Stimulated activated CD8-positive, alpha-beta memory T cell treated with anti-CD3 and anti-CD28 coated beads, Interleukin-7, amount 100 ng/mL, for 4 hours (primary cell): ENCODE data around the gene RTN3.
A peak's percentile ranks its signal among the peaks of the same experiment; 100 is the strongest.
"Not testable (repeated sequence)": the region's sequence is repeated elsewhere in the genome, so short reads cannot be mapped to it uniquely, and the experiment has no call there.

ENCODE experiments used
- DNase-seq, 2 donors: peaks; one replicate each; pipeline ENCODE4 v3.0.0-alpha.2; 2020; ENCODE audit warnings: low read depth in 2 of 2

RTN3 gene, protein sequence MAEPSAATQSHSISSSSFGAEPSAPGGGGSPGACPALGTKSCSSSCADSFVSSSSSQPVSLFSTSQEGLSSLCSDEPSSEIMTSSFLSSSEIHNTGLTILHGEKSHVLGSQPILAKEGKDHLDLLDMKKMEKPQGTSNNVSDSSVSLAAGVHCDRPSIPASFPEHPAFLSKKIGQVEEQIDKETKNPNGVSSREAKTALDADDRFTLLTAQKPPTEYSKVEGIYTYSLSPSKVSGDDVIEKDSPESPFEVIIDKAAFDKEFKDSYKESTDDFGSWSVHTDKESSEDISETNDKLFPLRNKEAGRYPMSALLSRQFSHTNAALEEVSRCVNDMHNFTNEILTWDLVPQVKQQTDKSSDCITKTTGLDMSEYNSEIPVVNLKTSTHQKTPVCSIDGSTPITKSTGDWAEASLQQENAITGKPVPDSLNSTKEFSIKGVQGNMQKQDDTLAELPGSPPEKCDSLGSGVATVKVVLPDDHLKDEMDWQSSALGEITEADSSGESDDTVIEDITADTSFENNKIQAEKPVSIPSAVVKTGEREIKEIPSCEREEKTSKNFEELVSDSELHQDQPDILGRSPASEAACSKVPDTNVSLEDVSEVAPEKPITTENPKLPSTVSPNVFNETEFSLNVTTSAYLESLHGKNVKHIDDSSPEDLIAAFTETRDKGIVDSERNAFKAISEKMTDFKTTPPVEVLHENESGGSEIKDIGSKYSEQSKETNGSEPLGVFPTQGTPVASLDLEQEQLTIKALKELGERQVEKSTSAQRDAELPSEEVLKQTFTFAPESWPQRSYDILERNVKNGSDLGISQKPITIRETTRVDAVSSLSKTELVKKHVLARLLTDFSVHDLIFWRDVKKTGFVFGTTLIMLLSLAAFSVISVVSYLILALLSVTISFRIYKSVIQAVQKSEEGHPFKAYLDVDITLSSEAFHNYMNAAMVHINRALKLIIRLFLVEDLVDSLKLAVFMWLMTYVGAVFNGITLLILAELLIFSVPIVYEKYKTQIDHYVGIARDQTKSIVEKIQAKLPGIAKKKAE

DNA sequence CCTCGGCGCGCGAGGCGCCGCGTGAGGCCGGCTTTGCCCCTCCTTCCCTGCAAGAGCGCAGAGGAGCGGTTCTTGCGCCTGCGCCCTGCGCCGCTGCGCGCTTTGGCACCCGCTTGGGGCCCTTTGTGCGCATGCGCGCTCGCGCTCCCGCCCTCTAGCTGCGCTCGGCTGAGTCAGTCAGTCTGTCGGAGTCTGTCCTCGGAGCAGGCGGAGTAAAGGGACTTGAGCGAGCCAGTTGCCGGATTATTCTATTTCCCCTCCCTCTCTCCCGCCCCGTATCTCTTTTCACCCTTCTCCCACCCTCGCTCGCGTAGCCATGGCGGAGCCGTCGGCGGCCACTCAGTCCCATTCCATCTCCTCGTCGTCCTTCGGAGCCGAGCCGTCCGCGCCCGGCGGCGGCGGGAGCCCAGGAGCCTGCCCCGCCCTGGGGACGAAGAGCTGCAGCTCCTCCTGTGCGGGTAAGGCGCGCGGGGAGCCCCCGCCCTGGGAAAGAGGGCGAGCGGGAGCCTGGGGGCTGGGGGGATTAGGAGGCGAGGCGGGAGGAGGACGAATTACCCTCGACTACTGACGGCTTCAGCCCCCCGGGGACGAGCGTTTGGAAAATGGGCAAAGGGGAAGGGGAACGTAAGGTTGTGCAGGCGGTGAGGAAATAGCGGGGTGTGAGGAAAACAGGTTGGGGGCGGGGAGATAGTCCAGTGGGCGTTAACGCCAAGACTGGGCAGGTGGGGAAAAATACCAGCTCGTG, at the start of gene RTN3:
Gene RTN3 (plus strand): TSS at position 180 of the 745 bp plus-strand sequence. CDS start 137 bp downstream, at position 317.
- DNase-seq = peak; percentile 95 to 98

DNA sequence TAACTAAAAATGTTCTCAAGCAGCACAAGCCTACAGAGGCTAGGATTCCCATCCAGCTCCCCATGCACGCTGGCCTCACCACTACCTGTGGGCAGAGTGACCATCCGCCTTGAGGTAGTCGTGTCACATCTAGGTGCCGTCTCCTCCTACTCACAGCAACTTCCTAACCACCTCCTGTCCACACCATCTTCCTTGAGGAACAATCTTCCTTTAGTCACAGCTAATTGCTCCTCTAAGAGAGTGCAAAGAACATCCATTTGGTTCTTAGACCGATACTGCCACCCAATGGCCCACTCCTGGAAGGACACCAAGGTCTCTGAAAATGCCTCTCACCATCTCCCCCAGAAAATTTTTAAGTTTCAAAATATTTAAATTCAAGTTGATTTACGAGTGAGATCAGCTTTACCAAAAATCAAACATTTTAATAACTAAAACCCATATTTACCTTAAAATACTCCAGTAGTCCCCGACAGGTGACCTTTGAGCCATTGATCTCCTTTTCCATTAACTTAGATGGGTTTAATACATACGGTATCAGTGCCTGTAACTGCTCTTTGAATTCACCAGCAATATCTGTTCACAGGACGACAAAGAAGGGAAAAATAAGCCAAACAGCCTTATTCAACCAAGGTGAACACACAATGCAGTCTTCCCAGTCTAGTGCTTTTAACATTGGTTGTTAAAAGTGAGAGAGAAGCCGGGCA, 45.4 kb upstream of the RTN3 start:
- DNase-seq = peak; percentile 36 to 55

DNA sequence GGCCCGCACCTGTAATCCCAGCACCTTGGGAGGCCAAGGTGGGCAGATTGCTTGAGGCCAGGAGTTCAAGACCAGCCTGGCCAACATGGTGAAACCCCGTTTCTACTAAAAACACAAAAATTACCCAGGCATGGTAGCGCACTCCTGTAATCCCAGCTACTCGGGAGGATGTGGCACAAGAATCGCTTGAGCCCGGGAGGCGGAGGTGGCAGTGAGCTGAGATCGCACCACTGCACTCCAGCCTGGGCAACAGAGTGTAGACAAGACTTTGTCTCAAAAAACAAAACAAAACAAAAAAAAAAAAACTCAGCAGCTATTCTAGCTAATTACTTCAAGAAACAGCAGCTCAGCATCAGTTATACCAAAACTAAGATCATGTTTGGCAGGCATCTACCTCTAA, 42.9 kb upstream of the RTN3 start:
- DNase-seq = not testable (repeated sequence)

DNA sequence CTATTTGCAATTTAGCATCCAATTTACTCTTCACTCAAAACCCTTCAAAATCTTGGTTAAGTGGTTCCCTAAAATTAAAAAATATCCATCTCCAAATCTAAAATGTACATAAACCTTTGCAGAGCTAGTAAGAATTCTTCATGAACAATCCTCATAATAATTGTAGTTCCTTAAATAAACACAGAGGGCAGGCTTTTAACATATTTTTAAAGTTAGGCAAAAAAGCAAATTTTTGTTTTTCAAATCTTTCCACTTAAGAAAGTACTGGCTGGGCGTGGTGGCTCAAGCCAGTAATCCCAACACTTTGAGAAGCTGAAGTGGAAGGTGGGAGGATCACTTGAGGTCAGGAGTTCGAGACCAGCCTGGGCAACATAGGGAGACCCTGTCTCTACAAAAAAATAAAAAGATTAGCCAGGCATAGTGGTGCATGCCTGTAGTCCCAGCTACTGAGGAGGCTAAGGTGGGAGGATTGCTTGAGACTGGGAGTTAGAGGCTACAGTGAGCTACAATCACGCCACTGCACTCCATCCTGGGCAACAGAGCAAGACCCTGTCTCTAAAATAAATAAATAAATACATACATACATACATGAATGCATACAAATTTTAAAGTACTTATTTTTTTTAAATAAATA, 42.0 kb upstream of the RTN3 start:
- DNase-seq = no peak

DNA sequence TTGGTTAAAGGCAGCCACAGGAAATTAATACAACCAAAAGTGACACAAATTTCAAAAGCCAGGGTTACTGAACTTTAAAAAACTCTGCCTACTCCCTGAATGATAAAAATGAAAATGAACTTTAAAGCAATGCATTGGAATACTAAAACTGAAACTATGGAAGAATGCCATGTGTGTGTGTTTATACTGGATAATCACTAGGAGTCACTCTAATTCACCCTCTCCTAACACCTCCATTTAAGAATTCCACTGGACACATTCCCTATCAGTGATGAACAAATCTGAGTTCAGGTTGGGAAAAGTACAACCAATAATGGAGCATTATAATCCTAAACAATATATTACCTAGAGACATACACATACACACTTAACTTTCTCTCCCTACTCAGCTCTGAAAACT, 39.6 kb upstream of the RTN3 start:
- DNase-seq = no peak

DNA sequence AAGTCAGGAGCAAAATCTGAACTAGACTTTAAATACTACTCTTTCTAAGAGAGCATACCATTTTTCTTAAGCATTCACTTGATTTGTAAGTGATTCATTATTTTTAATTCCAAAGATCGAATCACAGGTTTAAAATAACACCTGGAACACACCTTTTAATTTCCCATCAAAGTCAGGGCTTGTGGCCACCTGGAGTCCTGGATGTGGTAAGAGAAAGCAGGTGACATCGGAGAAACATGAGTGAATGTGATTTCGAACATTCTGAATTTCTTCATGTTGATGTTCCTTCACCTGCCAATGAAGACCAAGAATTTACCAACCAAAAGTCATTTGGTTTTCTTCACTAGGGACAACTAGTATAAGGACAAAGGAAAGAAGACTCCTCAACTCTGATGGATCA, 38.1 kb upstream of the RTN3 start:
- DNase-seq = no peak

DNA sequence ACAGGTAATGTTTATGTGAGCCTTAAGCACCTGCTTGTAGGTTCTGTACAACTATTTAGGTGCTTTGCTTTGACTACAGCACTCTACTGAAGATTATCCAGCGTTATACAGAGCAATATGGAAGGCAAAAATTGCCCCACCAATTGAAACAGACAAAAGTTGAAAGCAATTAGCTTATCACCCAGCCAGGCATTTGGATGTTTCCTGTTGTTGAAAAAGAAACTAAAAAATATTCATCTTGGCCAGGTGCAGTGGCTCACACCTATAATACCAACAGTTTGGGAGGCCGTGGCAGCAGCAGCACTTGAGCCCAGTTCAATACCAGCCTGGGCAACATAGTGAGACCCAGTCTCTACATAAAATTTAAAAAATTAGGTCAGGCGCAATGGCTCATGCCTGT, 28.6 kb upstream of the RTN3 start:
- DNase-seq = no peak

DNA sequence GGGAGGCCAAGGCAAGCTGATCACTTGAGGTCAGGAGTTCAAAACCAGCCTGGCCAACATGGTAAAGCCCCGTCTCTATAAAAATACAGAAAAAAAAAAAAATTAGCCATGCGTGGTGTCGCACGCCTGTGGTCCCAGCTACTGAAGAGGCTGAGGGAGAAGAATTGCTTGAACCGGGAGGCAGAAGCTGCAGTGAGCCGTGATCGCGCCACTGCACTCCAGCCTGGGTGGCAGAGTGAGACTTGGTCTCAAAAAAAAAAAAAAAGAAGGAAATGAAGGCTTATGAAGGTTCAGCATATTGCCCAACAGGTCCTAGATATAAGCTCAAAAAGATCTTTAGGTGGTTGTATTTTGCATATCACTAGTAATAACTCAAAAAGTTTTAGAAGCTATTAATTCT, 20.3 kb upstream of the RTN3 start:
- DNase-seq = no peak

DNA sequence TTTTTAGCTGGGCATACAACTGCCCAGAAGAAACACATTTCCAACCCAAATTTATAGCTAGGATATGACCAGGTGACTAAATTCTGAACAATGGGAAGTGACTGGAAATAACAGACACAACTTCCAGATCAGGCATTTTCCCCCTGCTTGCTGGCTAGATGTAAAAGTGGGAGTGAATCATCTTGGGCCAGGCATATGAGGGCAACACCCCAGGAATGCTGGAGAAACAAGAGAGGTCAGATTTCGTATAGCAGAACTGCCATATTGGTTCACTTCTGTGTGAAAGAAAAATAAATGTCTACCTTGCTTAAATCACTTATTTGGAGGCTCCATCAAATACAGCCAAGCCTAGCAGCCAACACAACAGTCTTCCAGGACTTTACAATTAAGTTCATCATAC, 17.5 kb upstream of the RTN3 start:
- DNase-seq = no peak

DNA sequence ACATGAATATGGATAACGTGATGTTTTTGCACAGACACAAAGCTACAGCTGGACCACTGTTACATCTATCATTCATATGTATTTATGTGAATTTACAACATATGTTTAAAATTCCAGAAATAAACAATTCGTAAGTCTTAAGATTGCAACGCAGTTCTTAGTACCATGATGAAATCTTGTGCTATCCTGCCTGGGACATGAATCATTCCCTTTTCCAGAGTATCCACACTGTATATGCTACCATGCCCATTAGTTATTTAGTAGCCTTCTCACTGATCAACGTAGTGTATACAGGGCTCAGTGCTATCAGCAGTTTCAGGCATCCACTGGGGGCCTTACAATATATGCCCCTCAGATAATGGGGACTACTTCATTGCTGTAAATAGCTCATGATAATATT, 14.4 kb upstream of the RTN3 start:
- DNase-seq = no peak

DNA sequence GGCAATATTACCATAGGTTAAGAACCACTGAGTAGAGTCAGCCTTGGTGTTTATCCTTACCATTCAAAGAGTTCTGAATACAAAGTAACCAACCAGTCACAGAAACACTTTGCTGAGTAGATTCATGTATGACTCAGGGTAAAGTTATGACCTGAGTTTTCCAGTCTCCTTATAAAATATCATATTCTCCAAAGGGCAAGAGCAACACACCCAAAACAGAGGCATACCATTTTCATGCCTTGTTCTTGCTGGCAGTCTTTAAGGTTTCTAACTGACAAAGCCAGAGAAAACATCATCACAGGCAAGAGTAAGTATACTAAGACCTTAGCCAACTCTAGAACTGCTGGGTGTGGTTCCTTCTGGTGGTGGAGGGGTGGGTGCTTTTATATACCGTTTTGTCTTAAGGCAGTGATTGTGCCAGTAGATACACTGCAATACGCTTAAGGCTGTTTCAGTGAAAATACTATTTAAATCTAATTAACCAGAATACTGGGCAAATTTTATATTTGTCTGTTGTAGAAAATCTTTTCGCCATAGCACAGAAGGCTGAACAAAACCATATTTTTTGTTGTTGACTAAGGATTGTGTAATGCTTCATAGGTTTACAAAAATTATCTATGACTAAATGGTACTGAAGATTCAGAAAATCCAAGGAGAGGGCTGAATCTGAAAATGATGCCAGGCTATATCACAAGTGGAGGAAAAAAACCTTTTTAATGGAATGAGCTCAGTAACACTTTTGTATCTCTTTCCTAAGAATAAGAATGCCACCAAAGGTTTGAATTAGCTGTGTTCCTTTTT, 13.1 kb upstream of the RTN3 start:
- no peak for DNase-seq

DNA sequence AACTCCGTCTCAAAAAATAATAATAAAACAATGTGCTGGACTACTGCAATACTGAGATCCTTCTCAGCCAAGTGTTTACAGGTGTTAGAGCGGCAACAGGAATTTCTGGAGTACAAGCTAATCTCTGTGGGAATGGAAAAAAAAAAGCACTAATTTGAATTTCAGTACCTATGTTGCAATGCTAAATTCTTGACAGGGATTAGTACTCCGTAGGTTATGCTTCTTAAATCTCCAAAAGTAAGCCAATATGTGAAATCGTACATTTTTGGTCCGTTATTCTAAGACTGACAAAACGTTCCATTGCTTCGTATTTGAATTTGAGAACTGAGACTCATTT, 11.2 kb upstream of the RTN3 start:
- DNase-seq = no peak

DNA sequence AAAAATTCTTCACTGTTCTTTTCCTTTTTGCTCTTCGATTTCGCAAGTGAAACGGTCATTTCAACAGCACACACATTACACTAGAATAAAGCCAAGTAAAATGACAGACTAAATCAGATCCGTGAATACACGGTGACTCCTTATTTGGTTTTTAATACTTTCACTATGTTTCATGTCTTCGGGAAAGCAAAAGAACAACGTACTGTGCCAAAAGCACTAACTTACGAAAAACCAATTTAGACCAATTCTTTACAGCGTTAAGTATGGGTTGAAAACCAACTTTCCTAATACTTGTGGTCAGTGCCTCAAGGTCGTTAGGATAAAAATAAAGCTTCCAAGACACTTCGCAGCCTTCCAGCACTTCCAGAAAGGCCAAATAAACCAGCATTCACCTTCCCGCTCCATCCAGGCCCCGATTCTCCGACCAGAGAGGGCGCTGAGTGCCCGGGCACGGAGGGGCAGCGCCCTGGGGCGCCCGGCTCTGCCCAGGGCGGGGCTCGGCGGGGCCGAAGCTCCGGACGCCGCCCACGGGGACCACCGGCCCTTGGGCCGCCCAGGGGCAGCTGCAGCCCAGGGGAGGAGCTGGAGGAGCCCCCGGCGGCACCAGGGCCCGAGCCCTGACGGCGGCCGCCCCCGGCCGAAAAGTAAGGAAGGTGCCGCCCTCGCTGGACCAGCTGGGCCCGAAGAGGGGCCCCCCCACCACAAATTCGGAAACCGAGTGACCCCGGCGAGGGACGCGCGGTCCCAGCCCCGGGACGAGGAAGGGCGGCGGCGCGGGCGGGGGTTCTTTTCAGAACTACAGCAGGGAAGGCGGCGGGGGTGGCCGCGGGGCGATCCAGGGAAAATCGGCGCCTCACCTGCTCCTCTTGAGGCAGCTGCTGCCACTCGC, 10.6 kb upstream of the RTN3 start:
- DNase-seq = peak; percentile 5 to 12

DNA sequence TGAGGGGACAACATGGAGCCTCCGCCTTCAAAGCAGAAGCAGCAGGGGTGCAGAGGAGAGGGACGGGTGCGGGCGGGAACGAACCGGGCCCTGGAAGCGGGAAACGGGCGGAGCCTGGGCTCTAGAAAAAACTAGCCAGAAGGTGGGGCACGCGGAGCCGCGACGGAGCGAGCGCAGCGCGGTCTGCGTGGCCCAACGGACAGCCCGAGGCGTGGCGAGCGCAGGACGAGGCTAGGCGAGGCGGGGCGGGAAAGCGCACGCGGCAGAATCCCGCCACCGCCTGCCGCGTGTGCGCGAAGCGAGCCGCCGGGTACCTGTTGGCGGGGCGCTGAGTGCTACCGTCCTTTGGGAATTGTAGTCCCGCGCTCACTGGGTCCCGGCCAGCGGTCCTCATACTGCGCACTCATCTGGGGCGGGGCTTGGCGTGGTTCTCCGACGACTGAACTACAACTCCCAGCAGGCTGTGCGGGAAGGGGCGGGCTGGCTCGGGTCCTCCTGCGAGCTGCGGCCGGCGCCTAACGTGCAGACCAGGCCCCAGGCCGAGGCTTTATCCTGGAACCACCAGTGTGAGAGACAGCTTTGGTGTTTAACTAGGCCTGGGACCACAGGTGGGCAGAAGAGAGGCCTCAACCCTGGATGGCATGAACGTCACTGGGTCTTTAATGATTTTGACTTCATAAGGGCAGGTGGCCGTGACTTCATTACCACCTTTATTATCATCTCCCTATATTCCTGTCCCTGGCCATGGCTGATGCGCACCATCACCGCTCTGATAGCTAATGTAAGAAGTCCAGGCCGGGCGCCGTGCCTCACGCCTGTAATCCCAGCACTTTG, 9.8 kb upstream of the RTN3 start, which contains the start of gene ATL3:
Gene ATL3 (minus strand): TSS at position 55 of the 834 bp plus-strand sequence. CDS start 41 bp downstream, at position 14.
- peak; percentile 93 to 95 for DNase-seq

DNA sequence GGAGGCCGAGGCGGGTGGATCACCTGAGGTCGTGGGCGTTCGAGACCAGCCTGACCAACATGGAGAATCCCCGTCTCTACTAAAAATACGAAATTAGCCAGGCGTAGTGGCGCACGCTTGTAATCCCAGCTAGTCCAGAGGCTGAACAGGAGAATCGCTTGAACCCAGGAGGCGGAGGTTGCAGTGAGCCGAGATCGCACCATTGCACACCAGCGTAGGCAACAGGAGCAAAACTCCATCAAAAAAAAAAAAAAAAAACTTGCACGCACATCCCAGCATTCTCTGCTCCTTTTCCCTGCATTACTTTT, 9.2 kb upstream of the RTN3 start:
- no peak for DNase-seq

DNA sequence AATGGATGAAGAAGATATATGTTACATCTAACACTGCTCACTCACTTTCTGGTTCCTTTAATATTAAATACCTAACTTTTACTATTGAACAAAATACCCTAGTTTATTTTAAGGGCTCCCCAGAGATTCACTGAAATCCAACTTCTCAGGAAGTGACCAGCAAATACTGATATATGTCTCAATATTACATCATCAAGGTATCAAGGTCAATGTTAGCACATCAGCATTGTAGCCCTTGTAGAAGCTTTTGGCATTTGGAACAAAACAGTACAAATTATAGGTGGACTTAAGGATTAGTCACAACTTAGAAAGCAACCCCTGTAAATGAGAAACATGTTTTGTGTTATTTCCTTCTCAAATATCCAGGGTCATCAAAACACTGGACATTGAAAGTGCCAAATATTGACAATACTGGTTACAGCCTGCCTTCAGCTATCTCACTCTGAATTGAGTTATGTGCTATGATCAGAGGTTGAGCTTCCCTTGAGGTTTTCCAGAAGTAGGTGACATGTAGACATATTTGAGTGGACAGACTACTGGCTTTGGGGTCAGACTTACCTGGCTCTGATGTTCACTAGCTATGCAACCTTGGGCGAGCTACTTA, 8.3 kb upstream of the RTN3 start:
- no peak for DNase-seq

DNA sequence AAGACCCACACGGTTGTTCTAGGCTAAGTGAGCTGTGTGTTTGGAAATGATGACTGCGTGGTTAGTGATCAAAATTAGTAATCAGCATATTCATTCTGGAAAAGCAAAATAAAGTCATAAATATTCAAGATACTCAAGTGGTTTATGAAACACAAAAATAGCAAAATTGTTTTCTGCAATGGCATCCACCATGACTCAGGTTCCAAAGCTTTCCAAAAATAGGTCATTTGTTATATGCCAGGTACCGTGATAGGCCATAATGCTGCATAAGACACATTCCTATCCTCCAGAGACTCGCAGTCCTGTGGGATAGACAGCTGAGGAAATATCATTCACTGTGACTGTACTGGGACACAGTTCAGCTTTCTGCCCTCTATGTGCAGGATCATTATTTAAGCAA, 7.7 kb upstream of the RTN3 start:
- DNase-seq = no peak

DNA sequence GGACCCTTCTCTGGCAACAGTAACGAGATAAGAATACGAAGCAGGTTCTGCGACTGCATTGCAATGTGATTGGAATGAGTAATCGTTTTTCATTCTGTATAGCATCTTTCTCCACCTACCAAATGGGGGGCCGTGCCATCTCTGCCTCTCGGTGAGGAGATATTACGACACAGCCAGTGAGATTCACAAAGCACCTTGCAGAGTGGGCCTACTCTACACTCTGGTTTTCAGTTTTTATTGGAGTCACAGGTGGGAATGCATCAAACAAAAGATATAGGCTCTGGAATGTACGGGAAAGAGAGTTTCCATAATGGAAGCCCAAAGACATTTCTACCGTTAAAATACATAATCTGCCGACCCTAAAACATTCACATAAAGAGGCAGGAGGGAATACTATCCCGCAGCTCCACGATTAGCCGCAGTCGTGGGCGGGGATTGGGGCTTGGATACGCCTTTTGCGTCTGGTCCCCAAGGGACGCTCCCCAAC, 423 bp upstream of the RTN3 start:
- no peak for DNase-seq
